Measurements from ENCODE around the gene PPP6R2.
"Not testable (repeated sequence)": the region's sequence is repeated elsewhere in the genome, so short reads cannot be mapped to it uniquely, and the experiment has no call there.

PPP6R2 gene

DNA sequence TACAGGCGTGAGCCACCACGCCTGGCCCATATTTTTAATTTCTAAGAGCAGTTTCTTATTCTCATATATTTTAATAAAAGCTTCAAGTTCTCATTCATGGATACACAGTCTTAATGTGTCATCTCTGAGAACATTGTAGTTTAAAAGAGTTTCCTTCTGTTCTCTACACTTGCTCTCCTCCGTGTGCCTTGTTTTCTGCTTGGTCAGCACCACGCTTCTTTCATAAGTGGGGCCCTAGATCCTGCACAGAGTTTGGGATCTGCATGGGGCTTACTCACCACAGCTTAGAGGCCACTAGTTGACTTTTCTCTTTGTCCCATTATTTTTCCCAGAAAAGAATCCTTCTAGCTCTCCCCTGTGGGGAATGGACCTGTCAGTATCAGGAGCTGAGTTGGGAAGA lies 58.8 kb downstream of the PPP6R2 start:
- DNase-seq: no peak

DNA sequence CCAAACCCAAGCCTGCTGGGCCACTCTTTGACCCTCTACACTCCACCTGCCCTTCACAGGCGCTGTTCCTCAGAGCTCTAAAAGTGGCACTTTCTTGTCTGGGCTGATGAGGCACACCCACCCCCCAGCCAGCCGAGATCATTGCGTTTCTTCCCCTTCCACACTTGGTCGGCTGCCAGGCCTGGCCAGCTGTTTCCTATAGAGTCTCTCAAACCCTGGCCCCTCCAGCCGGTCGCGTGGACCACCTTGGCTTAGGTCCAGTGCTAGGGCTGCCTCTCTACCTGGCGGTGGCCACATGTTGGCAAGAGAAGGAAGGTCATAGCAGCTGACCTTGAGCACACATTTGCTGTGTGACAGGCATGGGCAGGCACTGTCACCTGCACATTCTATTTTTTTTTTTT lies 60.6 kb downstream of the PPP6R2 start:
- no peak for DNase-seq

DNA sequence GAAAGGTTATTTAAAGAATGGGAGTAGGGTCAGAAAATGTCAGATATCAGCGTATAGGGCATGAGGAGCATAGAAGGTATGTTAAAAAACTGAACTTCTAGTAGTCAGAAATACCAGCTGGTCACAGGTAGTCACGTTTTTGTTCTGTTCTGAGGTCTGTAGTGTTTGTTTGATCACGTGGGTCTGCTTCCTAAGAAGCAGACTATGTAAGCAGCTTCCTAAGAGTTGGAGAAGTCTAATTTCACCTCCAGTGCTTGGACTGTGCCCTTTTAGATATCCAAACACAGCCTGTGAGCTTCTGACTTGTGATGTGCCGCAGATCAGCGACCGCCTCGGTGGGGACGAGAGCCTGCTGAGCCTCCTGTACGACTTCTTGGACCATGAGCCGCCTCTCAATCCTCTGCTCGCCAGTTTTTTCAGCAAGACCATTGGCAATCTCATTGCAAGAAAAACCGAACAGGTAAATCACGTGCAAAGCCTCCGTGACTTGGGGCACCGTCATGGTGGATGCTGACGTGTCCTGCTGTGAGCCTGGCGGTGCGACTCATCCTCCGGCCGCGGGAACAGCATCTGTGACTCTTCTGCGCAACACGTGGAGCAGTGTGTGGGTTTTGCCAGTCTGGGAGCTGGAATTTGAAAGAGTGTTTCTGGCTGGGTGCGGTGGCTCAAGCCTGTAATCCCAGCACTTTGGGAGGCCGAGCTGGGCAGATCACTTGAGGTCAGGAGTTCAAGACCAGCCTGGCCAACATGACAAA lies 63.5 kb downstream of the PPP6R2 start:
- no peak for DNase-seq

DNA sequence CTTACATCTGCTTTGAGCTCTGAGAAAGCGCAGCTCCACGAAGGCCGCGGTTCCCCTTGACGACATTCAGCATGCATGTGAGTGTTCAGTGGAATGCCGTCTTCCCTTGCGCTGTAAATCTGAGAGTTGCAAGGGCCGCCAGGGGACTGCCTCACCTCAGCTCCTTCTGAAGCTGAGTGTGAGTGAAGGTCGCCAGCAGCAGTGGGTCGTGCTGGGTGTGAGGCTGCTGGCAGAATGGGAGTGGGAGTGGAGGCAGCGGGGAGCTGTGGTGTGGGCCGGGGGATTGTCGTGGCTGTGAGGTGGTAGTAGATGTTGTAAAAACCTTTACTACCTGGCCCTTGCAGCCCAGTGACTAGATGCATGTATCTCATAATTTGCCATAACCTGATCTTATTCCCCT lies 65.2 kb downstream of the PPP6R2 start:
- no peak for DNase-seq

DNA sequence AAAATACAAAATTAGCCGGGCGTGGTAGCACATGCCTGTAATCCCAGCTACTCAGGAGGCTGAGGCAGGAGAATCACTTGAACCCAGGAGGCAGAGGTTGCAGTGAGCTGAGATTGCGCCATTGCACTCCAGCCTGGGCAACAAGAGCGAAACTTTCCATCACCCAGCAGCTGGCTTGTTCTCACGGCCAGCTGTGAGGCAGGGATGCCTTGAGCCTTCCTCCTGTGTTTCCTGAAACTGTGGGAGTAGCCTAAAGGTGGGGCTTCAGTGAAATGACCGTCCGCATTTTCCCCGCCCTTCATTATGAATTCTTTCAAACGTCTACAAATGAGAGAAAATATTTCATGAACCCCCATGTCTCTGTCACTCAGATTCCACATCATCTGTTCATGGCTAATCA lies 65.8 kb downstream of the PPP6R2 start:
- DNase-seq: not testable (repeated sequence)

DNA sequence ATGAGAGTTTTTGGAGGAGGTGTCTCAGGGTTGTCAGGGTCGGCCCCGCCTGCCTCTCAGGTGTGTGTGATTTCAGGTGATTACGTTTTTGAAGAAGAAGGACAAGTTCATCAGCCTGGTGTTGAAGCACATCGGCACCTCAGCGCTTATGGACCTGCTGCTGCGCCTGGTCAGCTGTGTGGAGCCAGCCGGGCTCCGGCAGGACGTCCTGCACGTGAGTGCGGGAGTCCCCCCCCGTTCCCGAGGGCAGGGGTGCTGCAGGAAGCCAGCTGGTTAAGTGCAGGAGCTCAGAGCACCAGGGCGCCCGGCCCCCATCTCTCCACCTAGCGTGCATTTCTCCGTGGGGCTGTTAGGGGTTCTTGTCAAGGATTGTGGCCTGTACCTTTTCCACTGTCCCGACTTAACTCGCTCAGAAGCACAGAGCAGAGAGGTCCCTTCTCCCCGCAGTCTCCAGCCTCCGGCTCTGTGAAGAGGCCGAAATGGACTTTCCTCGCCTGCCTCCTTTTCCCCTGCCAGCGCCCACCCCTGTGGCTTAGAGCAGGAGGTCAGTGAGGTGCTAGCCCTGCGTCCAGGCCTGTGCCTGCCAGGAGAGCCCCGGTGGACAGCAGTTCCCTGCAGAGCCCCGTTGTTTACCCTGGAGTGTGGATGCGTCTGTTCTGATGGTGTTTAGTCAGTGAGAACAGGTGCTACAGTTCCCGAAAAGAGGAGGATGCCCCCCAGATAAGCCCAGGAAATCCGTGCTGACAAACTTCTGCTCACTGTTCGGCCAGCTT lies 71.5 kb downstream of the PPP6R2 start:
- DNase-seq: no peak

DNA sequence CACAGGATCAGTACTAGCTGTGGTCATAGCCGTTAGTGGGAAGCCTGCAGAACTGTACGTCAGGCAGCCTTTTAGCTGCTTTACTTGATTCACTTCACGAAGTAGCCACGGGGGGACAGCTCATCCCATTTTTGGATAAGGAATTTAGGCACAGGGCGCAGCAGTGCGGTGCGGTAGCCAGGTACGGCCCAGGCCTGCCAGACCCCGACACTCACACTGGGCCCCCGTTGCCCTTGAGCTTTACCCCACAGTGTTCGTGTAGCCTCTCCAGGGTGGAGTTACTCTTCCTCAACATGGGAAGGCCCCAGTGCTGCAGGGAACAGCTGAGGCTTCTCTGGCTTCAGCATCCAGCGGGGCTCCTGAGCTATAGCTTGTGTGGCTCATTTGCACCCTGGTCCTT lies 72.3 kb downstream of the PPP6R2 start:
- no peak for DNase-seq

DNA sequence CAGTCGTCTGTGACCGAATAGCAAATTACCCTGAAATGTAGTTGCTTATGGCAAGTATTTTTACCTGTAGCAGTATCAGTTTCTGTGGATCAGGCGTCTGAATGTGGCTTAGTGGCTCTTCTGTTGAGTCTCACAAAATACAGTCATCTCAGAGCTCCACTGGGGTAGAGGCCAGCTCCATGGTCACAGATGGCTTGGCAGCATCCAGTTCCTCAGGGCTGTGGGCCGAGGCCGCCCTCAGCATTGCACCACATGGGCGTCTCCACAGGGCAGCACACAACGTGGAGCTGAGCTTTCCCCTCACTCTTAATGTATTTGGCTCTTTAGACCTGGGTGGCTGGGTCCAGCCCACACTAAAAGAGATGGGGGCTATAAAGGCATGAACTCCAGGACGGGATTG lies 73.9 kb downstream of the PPP6R2 start:
- DNase-seq: no peak

DNA sequence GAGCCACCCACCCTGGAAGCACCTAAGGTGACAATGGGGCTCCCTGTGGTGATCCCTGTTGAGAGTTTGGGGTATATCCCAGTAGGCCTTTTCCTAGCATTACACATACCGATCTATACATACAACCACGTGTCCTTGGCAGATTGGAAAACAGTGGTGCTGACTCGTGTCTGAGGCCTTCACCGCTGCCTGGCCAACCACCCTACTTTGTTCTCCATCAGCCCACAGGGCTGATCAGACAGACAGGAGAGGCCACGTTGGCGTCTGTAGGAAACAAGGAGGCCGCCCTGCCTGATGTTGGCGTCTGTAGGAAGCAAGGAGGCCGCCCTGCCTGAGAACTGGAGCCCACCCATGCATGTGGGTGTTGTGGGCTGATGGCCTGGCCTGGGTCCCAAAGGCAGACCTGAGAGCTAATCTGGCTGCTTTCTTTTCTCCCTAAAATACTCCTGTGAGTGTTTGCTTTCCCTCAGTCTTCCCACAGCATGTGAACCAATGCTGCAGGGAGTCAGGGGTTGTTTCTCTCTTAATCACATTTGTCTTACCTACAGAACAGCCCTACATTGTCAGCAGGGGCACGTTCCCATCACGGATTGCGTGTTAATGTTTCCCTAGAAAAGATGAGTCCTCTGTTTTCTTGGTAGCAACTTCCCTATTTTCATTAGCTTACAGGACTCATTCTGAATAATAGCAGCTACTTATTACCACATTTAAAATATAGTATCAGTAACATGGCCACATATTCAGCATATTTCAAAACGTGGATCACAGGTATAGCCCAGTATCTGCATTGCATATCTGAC lies 74.5 kb downstream of the PPP6R2 start:
- peak; percentile 36 for DNase-seq

DNA sequence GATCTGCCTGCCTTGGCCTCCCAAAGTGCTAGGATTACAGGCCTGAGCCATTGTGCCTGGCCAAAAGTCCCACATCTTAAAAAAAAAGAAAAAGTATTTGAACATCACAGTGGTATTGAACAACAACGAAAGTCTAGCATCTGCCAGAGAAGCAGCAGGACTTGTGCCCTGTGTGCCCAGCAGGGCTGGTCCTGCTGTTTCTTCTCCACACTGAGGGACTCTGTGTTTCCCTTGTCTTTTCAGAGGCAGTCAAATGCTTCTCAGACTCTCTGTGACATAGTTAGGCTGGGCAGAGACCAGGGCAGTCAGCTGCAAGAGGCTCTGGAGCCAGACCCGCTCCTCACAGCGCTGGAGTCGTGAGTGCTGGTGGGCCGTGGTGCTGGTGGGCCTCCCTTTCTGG lies 75.5 kb downstream of the PPP6R2 start:
- DNase-seq: no peak

DNA sequence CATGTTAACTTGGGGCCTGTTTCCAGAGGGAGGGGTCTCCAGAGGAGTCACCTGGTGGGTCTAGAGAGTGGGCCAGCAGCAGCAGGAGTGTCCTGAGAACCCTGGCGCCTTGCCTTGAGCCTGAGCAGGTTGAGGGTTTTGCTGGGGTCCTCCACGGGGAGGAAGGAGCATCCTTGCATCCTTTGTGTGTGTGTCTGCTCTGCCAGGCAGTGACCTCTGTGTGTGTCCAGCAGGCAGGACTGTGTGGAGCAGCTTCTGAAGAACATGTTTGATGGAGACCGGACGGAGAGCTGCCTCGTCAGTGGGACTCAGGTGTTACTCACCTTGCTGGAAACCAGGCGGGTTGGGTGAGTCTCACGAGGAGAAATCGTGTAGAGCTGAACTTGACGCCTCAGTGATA lies 76.0 kb downstream of the PPP6R2 start:
- DNase-seq: no peak

DNA sequence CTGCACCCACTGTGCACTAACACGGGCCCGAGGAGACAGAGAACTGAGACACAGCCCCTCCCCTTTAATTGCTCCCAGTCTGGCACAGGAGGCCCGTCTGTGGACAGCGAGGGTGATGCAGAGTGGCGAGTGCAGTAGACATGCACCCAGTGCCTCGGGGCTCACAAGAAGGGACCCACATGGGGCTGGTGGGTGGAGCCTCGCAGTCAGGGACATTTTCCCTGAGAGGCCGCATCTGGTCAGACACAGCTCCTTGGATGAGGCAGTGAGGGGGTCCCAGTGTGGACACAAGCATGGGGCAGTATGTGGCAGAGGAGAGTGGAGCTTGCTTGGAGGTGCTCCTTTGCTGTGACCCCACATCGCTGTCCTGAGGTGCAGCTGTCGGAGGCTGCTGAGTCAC lies 76.9 kb downstream of the PPP6R2 start:
- DNase-seq: no peak

DNA sequence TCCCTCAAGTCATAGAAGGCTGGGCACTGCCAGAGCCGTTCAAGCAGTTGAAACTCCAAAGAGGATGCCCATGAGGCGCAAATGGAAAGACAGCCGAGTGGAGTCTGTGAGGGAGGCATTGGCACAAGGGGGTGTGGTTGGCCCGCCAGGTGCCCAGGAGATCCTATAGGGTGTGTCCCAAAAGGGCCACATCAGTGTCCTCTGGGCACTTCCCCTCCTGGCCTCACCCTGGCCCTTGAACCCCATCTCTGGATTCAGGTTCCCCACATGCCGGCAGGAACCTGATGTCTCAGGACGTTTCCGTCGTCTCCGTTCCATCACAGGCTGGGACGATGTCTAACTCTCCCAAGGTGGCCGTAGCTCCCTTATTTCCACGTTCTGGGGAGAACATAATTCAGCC lies 77.5 kb downstream of the PPP6R2 start:
- no peak for DNase-seq

DNA sequence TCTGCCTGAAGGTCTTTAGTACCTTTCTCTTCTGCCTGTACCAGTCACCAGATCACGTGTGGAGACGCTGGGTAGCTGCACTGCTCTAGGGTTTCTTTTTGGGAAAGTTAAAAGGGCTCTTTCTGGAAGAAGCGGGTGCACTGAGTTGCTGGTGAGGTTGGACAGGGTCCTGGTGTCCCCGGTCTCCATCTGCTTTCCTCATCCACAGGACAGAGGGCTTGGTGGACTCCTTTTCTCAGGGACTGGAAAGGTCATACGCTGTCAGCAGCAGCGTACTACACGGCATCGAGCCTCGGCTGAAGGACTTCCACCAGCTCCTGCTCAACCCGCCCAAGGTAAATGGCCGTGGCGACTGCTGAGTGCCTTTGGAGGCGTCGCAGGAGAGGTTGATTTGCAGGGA lies 78.9 kb downstream of the PPP6R2 start:
- no peak for DNase-seq

DNA sequence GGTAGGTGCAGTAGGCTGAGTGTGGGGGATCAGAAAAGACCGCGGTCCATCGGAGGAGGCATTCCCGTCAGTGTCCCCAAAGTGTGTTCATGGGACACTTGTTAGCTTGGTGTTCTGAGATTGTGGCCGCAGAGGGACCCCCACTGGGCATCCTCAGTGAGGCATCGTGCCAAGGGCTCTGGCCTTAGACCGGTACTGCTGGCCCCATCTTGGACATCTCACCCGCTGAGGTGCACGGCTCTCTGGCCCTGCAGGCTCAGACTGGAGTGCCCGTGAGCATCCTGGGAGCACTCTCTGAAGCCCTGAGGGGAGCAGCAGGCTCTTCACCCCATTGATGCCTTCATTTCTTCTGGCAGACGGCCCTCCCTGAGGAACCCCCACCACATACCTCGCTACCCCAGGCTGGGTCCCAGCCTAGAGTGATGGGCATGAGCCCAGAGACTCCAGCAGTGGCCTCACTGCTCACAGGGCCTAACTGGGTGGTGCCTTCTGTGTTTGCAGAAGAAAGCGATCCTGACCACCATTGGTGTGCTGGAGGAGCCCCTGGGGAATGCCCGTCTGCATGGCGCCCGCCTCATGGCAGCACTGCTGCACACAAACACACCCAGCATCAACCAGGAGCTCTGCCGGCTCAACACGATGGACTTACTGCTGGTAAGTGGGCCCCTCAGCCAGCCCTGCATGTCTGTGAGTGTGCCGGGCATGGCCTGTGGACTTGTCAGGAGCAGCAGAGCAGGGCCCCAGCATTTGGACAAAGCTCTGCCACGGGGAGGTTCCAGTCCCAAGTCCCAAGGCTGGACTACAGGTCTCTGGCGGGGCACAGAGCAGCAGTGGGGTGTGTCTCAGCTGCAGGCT lies 80.1 kb downstream of the PPP6R2 start:
- no peak for DNase-seq

DNA sequence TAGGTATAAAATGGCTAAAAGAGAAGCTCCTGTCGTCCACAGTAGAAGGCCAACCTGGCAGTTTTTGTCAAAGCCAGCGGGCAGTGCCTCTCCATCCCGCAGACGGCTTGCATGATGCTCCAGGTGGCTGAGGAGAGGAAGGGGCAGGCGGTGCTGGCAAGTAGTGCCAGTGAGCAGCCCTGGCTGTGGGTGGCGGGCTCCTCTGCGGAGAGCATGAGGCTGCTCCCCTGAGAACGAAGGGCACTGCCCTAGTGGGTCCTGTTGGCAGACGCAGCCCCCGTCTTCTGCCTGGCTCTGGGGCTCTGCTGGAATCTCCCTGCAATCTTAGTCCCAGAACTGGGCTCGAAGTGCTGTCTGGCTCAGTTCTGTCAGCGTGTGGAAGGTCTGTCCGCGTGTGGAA lies 80.8 kb downstream of the PPP6R2 start:
- DNase-seq: no peak

DNA sequence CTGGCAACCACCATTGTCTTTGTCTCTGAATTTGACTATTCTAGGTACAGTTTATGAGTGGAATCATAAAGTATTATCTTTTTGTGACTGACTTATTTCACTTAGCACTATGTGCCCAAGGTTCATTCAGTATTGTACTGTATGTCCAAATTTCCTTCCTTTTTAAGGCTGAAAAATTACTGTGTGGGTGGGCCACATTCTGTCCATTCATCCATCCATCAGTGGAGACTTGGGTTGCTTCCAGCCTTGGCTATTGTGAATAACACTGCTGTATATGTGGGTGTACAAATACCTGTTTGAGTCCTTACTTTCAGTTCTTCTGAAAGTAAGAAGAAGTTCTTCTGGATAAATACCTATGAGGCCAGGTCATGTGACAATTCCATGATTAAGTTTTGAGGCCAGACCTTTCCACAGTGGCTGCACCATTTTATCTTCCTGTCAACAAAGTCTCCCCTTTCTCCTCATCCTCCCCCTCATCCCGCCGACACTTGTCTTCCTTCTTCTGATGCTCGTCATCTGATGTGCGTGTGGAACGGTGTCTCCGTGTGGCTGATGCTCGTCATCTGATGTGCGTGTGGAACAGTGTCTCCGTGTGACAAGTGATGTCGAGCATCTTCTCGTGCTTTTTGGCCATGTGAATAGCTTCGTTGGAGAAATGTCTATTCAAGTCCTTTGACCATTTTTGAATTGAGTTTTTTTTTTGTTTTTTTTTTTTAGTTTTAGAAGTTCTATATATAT lies 82.2 kb downstream of the PPP6R2 start:
- DNase-seq: no peak

DNA sequence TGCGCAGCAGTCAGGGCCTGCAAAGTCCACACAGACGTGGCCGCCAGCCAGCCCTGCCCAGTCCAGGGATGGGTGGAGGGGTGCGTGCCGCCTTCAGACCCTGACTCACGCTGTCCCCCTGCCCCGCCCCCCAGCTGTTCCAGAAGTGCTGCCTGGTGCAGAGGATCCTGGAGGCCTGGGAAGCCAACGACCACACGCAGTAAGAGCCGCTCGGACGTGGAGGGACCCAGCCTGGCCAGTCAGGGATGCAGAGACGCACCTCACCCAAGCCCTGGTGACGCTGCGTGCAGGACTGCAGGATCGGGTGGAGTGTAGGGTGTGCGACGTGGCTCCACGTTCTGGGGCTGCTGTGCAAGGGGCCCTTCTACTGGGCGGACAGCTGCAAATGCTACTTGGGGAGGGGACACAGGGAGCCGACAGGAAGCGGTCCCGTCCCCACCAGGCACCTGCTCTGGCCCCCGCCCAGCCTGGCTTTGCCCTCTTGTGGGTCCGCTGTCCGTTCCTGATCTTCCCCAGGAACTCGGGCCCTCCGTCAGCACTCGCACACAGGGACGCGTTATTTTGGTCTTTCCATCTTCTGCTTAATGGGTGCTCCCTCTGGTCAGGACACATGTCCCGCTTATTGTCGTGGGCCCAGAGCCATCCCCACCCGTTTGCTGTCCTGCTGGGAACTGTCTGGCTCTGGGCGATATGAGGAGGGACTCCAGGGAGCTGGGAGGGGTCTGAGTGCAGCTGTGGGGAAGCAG lies 89.2 kb downstream of the PPP6R2 start:
- DNase-seq: no peak

DNA sequence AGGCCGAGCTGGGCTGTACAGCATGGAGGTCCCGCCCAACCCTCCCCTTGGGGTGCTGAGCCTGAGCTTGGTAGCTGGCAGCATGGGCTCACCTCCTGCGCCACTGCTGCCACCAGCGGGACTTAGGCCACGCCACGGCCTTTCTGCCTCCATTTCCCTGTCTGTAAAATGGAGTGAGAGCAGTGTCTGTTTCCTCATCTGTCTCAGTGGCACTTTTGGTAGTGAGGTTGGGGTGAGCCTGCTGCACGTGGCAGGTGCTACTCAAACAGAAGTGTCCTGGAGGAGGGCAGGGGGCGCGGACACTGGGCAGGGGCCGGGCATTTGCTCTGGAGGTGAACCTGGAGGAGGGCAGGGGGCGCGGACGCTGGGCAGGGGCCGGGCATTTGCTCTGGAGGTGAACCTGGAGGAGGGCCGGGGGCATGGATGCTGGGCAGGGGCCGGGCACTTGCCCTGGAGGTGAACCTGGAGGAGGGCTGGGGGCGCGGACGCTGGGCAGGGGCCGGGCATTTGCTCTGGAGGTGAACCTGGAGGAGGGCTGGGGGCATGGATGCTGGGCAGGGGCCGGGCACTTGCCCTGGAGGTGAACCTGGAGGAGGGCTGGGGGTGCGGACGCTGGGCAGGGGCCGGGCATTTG lies 89.9 kb downstream of the PPP6R2 start:
- DNase-seq: not testable (repeated sequence)

DNA sequence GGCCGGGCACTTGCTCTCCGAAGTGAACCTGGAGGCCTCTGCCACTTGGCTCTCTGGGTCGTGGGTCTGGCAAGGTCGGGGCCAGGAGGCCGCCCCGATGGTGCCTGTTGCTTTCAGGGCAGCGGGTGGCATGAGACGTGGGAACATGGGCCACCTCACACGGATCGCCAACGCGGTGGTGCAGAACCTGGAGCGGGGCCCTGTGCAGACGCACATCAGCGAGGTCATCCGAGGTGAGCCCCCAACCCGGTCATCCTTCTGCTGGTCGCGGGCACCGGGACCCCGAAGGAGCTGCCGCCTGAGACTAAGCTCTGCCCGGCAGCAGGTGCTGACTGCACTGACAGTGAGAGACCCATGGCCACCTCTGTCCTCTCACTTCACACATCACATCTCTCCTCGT lies 91.7 kb downstream of the PPP6R2 start:
- DNase-seq: no peak

All from EL (cell line).